ENCODE results near the gene TMC1.
A peak's percentile ranks its signal among the peaks of the same experiment; 100 is the strongest.

The TMC1 gene

DNA sequence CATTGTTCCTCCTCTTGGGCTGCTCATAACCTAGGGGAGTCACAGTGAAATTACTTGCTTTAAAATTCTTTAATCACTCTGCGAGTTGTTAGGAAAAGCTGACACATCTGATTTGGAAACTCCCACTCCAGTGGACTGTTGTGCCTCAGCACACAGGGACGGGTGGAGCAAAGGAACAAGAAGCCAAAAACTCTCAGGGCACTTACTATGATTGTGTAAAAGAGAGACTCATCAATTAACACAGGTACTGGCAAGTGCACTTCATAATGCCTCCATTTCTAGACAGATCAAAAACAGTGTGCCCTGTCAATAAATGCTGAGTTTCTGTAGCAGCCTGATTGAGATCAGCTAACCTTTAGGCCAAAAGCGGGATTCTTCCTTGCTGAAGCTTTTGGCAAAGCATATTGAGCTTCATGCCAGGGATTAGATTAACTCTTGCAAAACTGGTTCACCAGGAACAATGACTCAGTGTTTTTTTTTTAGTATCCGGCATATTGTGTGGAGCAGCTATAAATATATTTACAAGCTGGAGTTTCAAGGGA, 55.9 kb downstream of the TMC1 start:
- 53% methylated on average over 4 of the region's 4 CpGs for WGBS
- H3K4me2 ChIP-seq (ENCODE audit: low read length, poor library complexity, severe bottlenecking), result no peak overlapping the region
- H3K4ac ChIP-seq (ENCODE audit: low read depth in 1 of 2, low read length in 2 of 2), result no peak overlapping the region
- H3K9me3 ChIP-seq (ENCODE audit: control insufficient read depth, low read length), result no peaks in the 10 kb centered on the region
- H3K4me1 ChIP-seq (ENCODE audit: control insufficient read depth, insufficient read depth, low read depth, low read length), result peaks cover 7% of the 10 kb centered on the region
- H2BK120ac ChIP-seq (ENCODE audit: low read depth, low read length), result no peak overlapping the region
- no peak overlapping the region for H2BK15ac ChIP-seq (ENCODE audit: low read depth, poor library complexity, severe bottlenecking)
- H2AK5ac ChIP-seq (ENCODE audit: low read length, severe bottlenecking), result no peak overlapping the region
- peak overlapping the region in 1 of 2 experiments; percentile 28 for H3K18ac ChIP-seq (ENCODE audit: low read depth in 1 of 2, low read length in 2 of 2)
- peak overlapping the region; percentile 82 for H3K9ac ChIP-seq (ENCODE audit: low read length)
- no peak overlapping the region for H2BK5ac ChIP-seq (ENCODE audit: low read depth, low read length, poor library complexity, severe bottlenecking)
- no peak overlapping the region for H2AFZ ChIP-seq (ENCODE audit: low read depth, low read length)
- DNase-seq, result peak; percentile 81
- H3K79me1 ChIP-seq (replicated peaks; ENCODE audit: low read length, poor library complexity, severe bottlenecking), result no peaks in the 10 kb centered on the region
- H3K14ac ChIP-seq (ENCODE audit: low read length in 2 of 2), result no peak overlapping the region
- peak overlapping the region in 1 of 2 experiments; percentile 45 for H3K4me3 ChIP-seq (ENCODE audit: insufficient read depth in 1 of 2, low read depth in 1 of 2, low read length in 2 of 2)
- no peak overlapping the region for H4K8ac ChIP-seq (ENCODE audit: low read length)
- H3K36me3 ChIP-seq (ENCODE audit: control insufficient read depth in 1 of 2, insufficient read depth in 2 of 2, low read depth in 1 of 2, low read length in 2 of 2), result no peaks in the 10 kb centered on the region
- H2BK12ac ChIP-seq (ENCODE audit: low read length in 2 of 2), result peak overlapping the region in 1 of 2 experiments; percentile 29
- H3K27me3 ChIP-seq (ENCODE audit: control insufficient read depth in 1 of 2, insufficient read depth in 1 of 2, low read length in 2 of 2), result no peaks in the 10 kb centered on the region
- H4K91ac ChIP-seq (ENCODE audit: low read length), result no peak overlapping the region
- H3K23ac ChIP-seq (ENCODE audit: low read length in 2 of 2), result no peak overlapping the region
- H3K27ac ChIP-seq (ENCODE audit: low read length, poor library complexity, severe bottlenecking), result no peak overlapping the region

DNA sequence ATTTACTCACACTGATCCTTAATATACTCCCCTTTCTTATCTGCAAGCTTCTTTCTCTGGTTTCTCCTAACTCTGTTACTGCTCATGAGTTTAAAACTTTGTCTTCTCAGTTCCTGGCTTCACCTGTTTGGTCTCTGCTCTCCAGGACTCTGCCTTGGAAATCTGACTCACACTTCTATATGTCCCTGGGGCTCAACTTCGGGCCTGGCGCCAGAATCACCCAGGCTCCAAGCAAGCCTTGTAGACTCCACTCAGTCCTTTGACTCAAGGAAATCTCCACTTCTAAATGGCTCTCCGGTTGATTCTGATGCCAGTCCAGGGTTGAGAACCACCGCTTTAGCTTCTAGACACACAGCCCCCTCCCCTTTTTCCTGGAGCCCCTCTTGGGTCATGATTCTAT, 57.8 kb downstream of the TMC1 start:
- H2AK5ac ChIP-seq (ENCODE audit: low read length, severe bottlenecking), result peak overlapping the region; percentile 54
- H3K9me3 ChIP-seq (ENCODE audit: control insufficient read depth, low read length), result no peaks in the 10 kb centered on the region
- no peak overlapping the region for H2AFZ ChIP-seq (ENCODE audit: low read depth, low read length)
- no peak overlapping the region for H2BK15ac ChIP-seq (ENCODE audit: low read depth, poor library complexity, severe bottlenecking)
- H3K14ac ChIP-seq (ENCODE audit: low read length in 2 of 2), result peak overlapping the region in 1 of 2 experiments; percentile 15
- H3K9ac ChIP-seq (ENCODE audit: low read length), result peak overlapping the region; percentile 82
- H3K18ac ChIP-seq (ENCODE audit: low read depth in 1 of 2, low read length in 2 of 2), result no peak overlapping the region
- no peak overlapping the region for H3K4ac ChIP-seq (ENCODE audit: low read depth in 1 of 2, low read length in 2 of 2)
- peaks cover 7% of the 10 kb centered on the region for H3K4me1 ChIP-seq (ENCODE audit: control insufficient read depth, insufficient read depth, low read depth, low read length)
- no peak overlapping the region for H2BK5ac ChIP-seq (ENCODE audit: low read depth, low read length, poor library complexity, severe bottlenecking)
- no peaks in the 10 kb centered on the region for H3K79me1 ChIP-seq (replicated peaks; ENCODE audit: low read length, poor library complexity, severe bottlenecking)
- no peak overlapping the region for H2BK120ac ChIP-seq (ENCODE audit: low read depth, low read length)
- peak overlapping the region in 1 of 2 experiments; percentile 67 for H2BK12ac ChIP-seq (ENCODE audit: low read length in 2 of 2)
- H3K27me3 ChIP-seq (ENCODE audit: control insufficient read depth in 1 of 2, insufficient read depth in 1 of 2, low read length in 2 of 2), result no peaks in the 10 kb centered on the region
- no peak overlapping the region for H4K91ac ChIP-seq (ENCODE audit: low read length)
- no peak overlapping the region for H3K4me2 ChIP-seq (ENCODE audit: low read length, poor library complexity, severe bottlenecking)
- no peak overlapping the region for H4K8ac ChIP-seq (ENCODE audit: low read length)
- H3K27ac ChIP-seq (ENCODE audit: low read length, poor library complexity, severe bottlenecking), result peak overlapping the region; percentile 18
- H3K23ac ChIP-seq (ENCODE audit: low read length in 2 of 2), result no peak overlapping the region
- no peaks in the 10 kb centered on the region for H3K36me3 ChIP-seq (ENCODE audit: control insufficient read depth in 1 of 2, insufficient read depth in 2 of 2, low read depth in 1 of 2, low read length in 2 of 2)
- 86% methylated on average over 3 of the region's 4 CpGs for WGBS
- H3K4me3 ChIP-seq (ENCODE audit: insufficient read depth in 1 of 2, low read depth in 1 of 2, low read length in 2 of 2), result peak overlapping the region in 1 of 2 experiments; percentile 70
- peak; percentile 50 for DNase-seq

DNA sequence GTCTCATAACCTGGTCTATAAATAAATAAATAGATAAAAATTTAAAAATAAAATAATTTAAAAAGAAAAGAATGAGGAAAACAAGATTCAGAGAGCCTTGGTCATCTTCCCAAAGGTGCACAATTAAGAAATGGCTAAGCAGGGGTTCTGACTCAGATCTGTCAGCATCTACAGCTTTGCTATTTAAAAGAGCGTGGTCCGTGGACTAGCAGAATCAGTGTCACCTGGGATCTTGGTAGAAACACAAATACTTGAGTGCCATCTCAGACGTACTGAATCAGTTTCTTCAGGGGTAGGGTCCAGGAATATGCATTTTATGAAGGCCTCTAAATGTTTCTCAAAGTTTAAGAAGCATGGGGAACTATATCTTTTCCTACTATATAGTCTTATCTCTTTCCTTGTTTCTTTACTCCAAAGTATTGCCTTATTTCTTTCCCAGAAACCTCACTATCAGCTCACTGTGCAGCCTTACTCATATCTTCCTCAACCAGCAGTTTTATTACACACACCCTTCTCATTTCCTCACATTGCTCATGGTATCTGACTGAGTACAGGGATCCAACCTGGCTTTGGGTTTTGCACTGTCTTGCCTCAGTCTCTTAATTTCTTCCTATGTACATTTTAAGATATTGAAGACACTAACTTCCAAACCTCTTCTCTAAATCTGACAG, 58.6 kb downstream of the TMC1 start:
- Histone ChIP-seq H3K9me3 (ENCODE audit: control insufficient read depth, low read length) (no peaks in the 10 kb centered on the region), H2AK5ac (ENCODE audit: low read length, severe bottlenecking) (no peak overlapping the region), H2BK5ac (ENCODE audit: low read depth, low read length, poor library complexity, severe bottlenecking) (no peak overlapping the region), H4K91ac (ENCODE audit: low read length) (no peak overlapping the region), H2BK120ac (ENCODE audit: low read depth, low read length) (no peak overlapping the region), H3K79me1 (replicated peaks; ENCODE audit: low read length, poor library complexity, severe bottlenecking) (no peaks in the 10 kb centered on the region), H4K8ac (ENCODE audit: low read length) (peak overlapping the region; percentile 61), H2BK12ac (ENCODE audit: low read length in 2 of 2) (peak overlapping the region in 1 of 2 experiments; percentile 4), H3K4me1 (ENCODE audit: control insufficient read depth, insufficient read depth, low read depth, low read length) (peaks cover 7% of the 10 kb centered on the region), H3K23ac (ENCODE audit: low read length in 2 of 2) (no peak overlapping the region), H3K9ac (ENCODE audit: low read length) (peak overlapping the region; percentile 66), H3K4ac (ENCODE audit: low read depth in 1 of 2, low read length in 2 of 2) (no peak overlapping the region), H3K14ac (ENCODE audit: low read length in 2 of 2) (no peak overlapping the region), H3K4me3 (ENCODE audit: insufficient read depth in 1 of 2, low read depth in 1 of 2, low read length in 2 of 2) (no peak overlapping the region), H2BK15ac (ENCODE audit: low read depth, poor library complexity, severe bottlenecking) (no peak overlapping the region), H3K18ac (ENCODE audit: low read depth in 1 of 2, low read length in 2 of 2) (peak overlapping the region in 1 of 2 experiments; percentile 18), H3K27ac (ENCODE audit: low read length, poor library complexity, severe bottlenecking) (no peak overlapping the region), H3K4me2 (ENCODE audit: low read length, poor library complexity, severe bottlenecking) (no peak overlapping the region), H3K27me3 (ENCODE audit: control insufficient read depth in 1 of 2, insufficient read depth in 1 of 2, low read length in 2 of 2) (no peaks in the 10 kb centered on the region), H2AFZ (ENCODE audit: low read depth, low read length) (no peak overlapping the region), H3K36me3 (ENCODE audit: control insufficient read depth in 1 of 2, insufficient read depth in 2 of 2, low read depth in 1 of 2, low read length in 2 of 2) (no peaks in the 10 kb centered on the region)
- WGBS, result 77% methylated on average over 3 of the region's 3 CpGs
- peak; percentile 53 for DNase-seq

DNA sequence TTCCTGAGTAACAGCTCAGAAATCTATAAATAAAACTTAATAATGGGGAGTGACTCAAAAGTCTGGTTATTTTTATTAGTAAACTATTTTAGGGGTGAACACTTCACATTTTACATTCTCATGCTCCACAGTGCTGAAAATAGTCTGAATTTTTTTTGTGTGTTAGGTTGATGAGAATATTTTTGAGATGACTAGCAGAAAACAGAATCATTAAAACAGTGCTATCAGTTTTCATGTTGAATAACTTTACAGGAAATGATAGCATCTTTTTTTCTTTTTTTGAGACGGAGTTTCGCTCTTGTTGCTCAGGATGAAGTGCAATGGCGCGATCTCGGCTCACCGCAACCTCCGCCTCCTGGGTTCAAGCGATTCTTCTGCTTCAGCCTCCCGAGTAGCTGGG, 60.3 kb downstream of the TMC1 start:
- WGBS, result 93% methylated on average over 9 of the region's 9 CpGs
- peak; percentile 51 for DNase-seq
- H3K4me1 ChIP-seq (ENCODE audit: control insufficient read depth, insufficient read depth, low read depth, low read length), result peaks cover 9% of the 10 kb centered on the region
- no peak overlapping the region for H3K4ac ChIP-seq (ENCODE audit: low read depth in 1 of 2, low read length in 2 of 2)
- no peaks in the 10 kb centered on the region for H3K27me3 ChIP-seq (ENCODE audit: control insufficient read depth in 1 of 2, insufficient read depth in 1 of 2, low read length in 2 of 2)
- H2AFZ ChIP-seq (ENCODE audit: low read depth, low read length), result no peak overlapping the region
- no peaks in the 10 kb centered on the region for H3K9me3 ChIP-seq (ENCODE audit: control insufficient read depth, low read length)
- no peak overlapping the region for H3K4me2 ChIP-seq (ENCODE audit: low read length, poor library complexity, severe bottlenecking)
- H2BK12ac ChIP-seq (ENCODE audit: low read length in 2 of 2), result no peak overlapping the region
- no peak overlapping the region for H3K27ac ChIP-seq (ENCODE audit: low read length, poor library complexity, severe bottlenecking)
- H2BK15ac ChIP-seq (ENCODE audit: low read depth, poor library complexity, severe bottlenecking), result no peak overlapping the region
- no peaks in the 10 kb centered on the region for H3K36me3 ChIP-seq (ENCODE audit: control insufficient read depth in 1 of 2, insufficient read depth in 2 of 2, low read depth in 1 of 2, low read length in 2 of 2)
- H2BK5ac ChIP-seq (ENCODE audit: low read depth, low read length, poor library complexity, severe bottlenecking), result no peak overlapping the region
- no peak overlapping the region for H3K4me3 ChIP-seq (ENCODE audit: insufficient read depth in 1 of 2, low read depth in 1 of 2, low read length in 2 of 2)
- peak overlapping the region; percentile 66 for H3K9ac ChIP-seq (ENCODE audit: low read length)
- H4K91ac ChIP-seq (ENCODE audit: low read length), result no peak overlapping the region
- H3K18ac ChIP-seq (ENCODE audit: low read depth in 1 of 2, low read length in 2 of 2), result no peak overlapping the region
- H2BK120ac ChIP-seq (ENCODE audit: low read depth, low read length), result no peak overlapping the region
- no peaks in the 10 kb centered on the region for H3K79me1 ChIP-seq (replicated peaks; ENCODE audit: low read length, poor library complexity, severe bottlenecking)
- no peak overlapping the region for H4K8ac ChIP-seq (ENCODE audit: low read length)
- no peak overlapping the region for H2AK5ac ChIP-seq (ENCODE audit: low read length, severe bottlenecking)
- no peak overlapping the region for H3K23ac ChIP-seq (ENCODE audit: low read length in 2 of 2)
- no peak overlapping the region for H3K14ac ChIP-seq (ENCODE audit: low read length in 2 of 2)

All from mesenchymal stem cell (in vitro differentiated cells and primary cell).